HuH-7.5 (cell line): ENCODE measurements around the gene APBB1IP.
"Not testable (repeated sequence)": the region's sequence is repeated elsewhere in the genome, so short reads cannot be mapped to it uniquely, and the experiment has no call there.

ENCODE experiments used
- DNase-seq: peaks from one replicate; pipeline ENCODE4 v3.0.0; 2011; ENCODE audit warnings: low spot score

The APBB1IP gene

GRCh38 chr10:26445411-26446031 is 7.4 kb downstream of the APBB1IP start:
- no peak for DNase-seq

- no peak for DNase-seq
Measured at GRCh38 chr10:26446258-26446657, 8.1 kb downstream of the APBB1IP start.

GRCh38 chr10:26448292-26448691 is 10.2 kb downstream of the APBB1IP start:
- DNase-seq: no peak

GRCh38 chr10:26448706-26449435 is 10.7 kb downstream of the APBB1IP start:
- DNase-seq: no peak

GRCh38 chr10:26449726-26450125 is 11.6 kb downstream of the APBB1IP start:
- no peak for DNase-seq

- DNase-seq: no peak
Measured at GRCh38 chr10:26451903-26452302, 13.8 kb downstream of the APBB1IP start.

GRCh38 chr10:26453850-26454249 is 15.7 kb downstream of the APBB1IP start:
- DNase-seq: no peak

- DNase-seq: no peak
Measured at GRCh38 chr10:26454891-26455290, 16.8 kb downstream of the APBB1IP start.

GRCh38 chr10:26455567-26456315 is 17.6 kb downstream of the APBB1IP start:
- DNase-seq: no peak

- no peak for DNase-seq
Measured at GRCh38 chr10:26457088-26457487, 18.9 kb downstream of the APBB1IP start.

GRCh38 chr10:26460736-26461135 is 22.6 kb downstream of the APBB1IP start:
- no peak for DNase-seq

- DNase-seq: no peak
Measured at GRCh38 chr10:26463986-26464385, 25.8 kb downstream of the APBB1IP start.

GRCh38 chr10:26464632-26465280 is 26.6 kb downstream of the APBB1IP start:
- no peak for DNase-seq

GRCh38 chr10:26466531-26466930 is 28.4 kb downstream of the APBB1IP start:
- DNase-seq: not testable (repeated sequence)

- DNase-seq: no peak
Measured at GRCh38 chr10:26467639-26468038, 29.5 kb downstream of the APBB1IP start.

- no peak for DNase-seq
Measured at GRCh38 chr10:26468291-26468690, 30.1 kb downstream of the APBB1IP start.

- no peak for DNase-seq
Measured at GRCh38 chr10:26468700-26469099, 30.6 kb downstream of the APBB1IP start.

GRCh38 chr10:26472492-26472778 is 34.3 kb downstream of the APBB1IP start:
- DNase-seq: no peak

GRCh38 chr10:26474026-26474425 is 35.9 kb downstream of the APBB1IP start:
- no peak for DNase-seq

GRCh38 chr10:26474845-26475244 is 36.7 kb downstream of the APBB1IP start:
- DNase-seq: not testable (repeated sequence)

GRCh38 chr10:26475386-26475785 is 37.2 kb downstream of the APBB1IP start:
- DNase-seq: no peak

GRCh38 chr10:26477501-26477900 is 39.4 kb downstream of the APBB1IP start:
- DNase-seq: no peak

- no peak for DNase-seq
Measured at GRCh38 chr10:26478061-26478460, 39.9 kb downstream of the APBB1IP start.
